GM12864 (cell line): ENCODE data around the gene NSUN7.

Experiments used
- DNase-seq: peaks from one replicate; pipeline ENCODE4 v3.0.0-alpha.2; 2011; ENCODE audit warnings: low read depth
- H3K4me3 ChIP-seq: 2 replicates; pipeline ENCODE4 v1.5.1; 2011; ENCODE audit warnings: mild to moderate bottlenecking, low read depth, low read length, control low read depth
- TF ChIP-seq, protein P1 (sequence below): IDR thresholded peaks from 2 replicates; pipeline ENCODE4 v1.5.1; 2011; ENCODE audit warnings: low read depth, mild to moderate bottlenecking, moderate library complexity, low read length, control low read depth, inconsistent platforms; ENCODE audit errors: missing control alignments

The NSUN7 gene

DNA sequence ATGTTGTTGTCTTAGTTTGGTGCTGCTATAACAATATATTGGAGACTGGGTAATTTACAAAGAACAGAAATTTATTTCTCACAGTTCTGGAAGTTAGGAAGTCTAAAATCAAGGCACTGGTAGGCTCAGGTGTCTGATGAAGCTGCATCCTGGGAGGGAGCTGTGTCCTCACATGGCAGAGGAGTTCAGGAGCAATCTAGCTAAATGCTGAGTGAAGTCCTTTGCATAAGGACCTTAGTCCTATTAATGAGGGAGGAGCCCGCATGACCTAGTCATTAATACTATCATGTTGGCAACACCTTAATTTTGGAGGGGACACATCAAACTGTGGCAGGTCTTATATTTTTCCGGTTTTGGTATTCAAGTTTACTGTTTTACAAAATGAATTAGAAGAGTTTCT, 36.0 kb upstream of the NSUN7 start:
- no peak for DNase-seq
- H3K4me3 ChIP-seq, result no peak overlapping the region
- TF ChIP-seq, protein P1, sequence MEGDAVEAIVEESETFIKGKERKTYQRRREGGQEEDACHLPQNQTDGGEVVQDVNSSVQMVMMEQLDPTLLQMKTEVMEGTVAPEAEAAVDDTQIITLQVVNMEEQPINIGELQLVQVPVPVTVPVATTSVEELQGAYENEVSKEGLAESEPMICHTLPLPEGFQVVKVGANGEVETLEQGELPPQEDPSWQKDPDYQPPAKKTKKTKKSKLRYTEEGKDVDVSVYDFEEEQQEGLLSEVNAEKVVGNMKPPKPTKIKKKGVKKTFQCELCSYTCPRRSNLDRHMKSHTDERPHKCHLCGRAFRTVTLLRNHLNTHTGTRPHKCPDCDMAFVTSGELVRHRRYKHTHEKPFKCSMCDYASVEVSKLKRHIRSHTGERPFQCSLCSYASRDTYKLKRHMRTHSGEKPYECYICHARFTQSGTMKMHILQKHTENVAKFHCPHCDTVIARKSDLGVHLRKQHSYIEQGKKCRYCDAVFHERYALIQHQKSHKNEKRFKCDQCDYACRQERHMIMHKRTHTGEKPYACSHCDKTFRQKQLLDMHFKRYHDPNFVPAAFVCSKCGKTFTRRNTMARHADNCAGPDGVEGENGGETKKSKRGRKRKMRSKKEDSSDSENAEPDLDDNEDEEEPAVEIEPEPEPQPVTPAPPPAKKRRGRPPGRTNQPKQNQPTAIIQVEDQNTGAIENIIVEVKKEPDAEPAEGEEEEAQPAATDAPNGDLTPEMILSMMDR, result no peak

DNA sequence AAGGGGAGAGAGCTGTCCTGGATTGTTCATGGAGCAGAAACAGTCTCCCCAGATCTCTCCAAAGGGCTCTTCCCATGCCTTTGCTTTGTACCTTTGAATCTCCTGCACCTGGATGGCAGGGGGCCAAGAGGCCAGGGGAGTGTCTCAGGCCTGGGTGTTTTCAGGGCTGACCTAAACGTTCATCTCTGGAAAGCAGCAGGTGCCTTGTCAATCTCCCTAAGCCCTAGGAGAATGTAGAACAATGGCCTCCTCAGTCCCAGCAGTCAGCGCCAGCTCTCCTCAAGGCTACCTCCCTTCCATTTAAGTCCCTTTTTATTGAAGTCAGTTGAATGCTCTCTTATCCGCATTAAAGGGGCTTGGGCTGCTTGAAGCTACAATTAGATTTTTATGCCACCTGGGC, 31.2 kb upstream of the NSUN7 start:
- TF ChIP-seq, protein P1, result no peak
- no peak for DNase-seq
- no peak overlapping the region for H3K4me3 ChIP-seq

DNA sequence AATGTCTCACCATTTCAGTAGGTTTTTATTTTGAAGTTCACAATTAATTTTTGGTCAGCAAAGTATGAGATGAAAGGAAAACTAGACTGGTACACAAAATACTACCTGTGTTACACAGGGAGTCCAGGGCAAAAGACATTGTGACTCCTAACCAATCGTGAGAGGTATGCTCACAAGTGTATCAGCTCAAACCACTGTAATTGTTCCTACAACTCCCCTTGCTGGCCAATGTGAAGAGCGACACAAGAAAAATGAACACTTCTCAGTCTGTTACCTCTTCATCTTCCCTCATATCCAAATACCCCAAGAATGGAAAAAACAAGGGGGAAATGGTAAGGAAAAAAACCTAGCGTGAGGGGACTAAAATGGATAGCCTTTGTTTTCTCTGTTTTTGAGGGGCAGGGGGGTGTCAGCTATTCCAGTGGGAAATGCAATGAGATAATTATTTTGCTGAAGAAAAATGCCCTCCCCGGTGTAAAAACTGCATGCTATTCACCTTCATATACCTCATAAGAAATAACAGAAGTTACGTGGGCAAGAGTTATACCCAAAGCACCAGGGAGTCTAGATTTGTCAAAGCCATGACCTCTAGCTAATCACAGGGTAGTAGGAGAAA, 30.6 kb upstream of the NSUN7 start:
- no peak overlapping the region for H3K4me3 ChIP-seq
- TF ChIP-seq, protein P1, result peak; percentile 74
- DNase-seq, result peak; percentile 73

DNA sequence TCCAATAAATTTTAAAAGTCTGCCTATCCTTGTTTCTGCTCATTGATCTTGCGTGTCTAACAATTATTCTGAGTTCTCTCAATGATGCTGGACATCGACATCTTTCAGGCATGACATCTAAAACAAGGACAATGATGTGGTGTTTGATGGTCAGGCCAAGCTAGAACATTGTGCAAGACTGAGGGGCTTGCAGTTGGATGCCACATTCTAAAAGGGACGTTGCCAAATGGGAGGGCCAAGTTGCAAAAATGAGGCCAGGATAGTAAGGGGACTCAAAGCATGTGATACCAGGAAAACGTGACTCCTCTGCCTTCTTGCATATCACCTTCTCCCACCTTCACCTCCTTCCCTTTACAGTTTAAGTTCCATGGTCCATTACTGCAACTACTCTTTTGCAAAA, 29.4 kb upstream of the NSUN7 start:
- TF ChIP-seq, protein P1, result no peak
- no peak for DNase-seq
- H3K4me3 ChIP-seq, result no peak overlapping the region

DNA sequence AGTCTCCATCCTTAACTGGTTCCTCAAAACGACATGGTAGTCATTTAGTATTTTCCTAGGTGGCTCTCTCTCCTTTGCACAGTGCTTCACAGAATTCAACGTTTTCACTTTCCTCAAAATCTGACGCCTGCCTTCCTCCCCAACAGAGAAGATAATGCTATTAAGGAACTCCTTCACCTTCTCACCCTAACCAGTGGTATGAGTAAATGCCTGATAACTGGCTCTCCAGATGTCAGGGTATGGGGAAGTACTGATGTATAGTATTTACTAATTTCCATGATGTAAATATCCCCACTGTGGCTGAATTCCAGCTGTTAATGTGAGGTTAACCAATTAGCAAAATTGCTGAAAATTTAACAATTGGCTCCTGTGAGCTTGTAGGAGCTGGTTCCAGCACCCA, 28.8 kb upstream of the NSUN7 start:
- no peak for DNase-seq
- H3K4me3 ChIP-seq, result no peak overlapping the region
- TF ChIP-seq, protein P1, result no peak

DNA sequence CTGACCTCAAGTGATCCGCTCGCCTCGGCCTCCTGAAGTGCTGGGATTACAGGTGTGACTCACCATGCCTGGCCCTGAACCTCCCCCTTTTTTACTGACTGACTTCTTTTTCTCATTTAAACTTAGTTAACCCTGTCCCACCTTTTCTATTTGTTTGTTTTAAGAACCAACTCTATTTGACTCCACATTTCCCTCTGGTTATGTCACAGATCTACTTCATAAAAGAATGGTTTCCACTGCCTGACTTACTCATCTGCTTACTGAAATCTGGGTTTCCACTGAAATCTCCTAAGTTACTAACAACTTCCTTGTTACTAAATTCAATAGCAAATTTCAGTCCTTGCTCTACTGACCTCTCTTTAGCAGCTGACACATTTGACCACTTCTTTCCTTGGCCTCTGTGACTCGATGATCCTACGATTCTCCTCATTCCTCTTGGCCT, 28.0 kb upstream of the NSUN7 start:
- TF ChIP-seq, protein P1, result no peak
- DNase-seq, result no peak
- H3K4me3 ChIP-seq, result no peak overlapping the region

DNA sequence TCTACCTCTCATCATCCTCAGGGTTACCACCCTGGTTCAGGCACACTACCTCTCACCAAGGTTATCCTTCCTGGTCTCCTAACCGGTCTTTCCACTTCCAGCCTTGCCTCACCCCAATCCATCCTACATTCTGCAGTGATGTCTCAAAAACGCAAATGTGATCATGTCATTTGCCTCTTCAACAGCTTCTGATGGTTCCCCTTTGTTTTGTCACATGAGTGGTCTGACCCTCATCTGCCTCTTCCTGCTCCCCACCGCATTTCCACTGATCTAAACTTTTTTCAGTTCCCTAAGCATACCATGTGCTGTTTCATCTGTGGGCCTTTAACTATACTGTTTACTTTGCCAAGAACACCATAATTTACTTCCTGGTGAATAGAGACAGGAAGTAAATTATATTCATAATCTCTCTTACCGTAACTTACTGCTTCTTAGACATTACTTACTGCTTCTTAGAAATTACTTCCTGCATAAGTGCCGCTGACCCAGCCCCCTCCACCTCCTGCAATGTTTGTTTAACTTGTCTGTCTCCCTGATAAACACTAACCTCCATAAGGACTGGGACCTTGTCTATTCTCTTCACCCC, 27.1 kb upstream of the NSUN7 start:
- H3K4me3 ChIP-seq, result no peak overlapping the region
- DNase-seq, result peak; percentile 77
- TF ChIP-seq, protein P1, result no peak
